GM19438 (cell line): ENCODE data around the gene TNIP1.

ENCODE experiments used
- ATAC-seq: cut with Tn5 transposase; IDR thresholded peaks from one replicate; pipeline ENCODE4 v1.9.1; 2021; ENCODE audit warnings: low read depth; ENCODE audit not compliant: unreplicated experiment

The TNIP1 gene

DNA sequence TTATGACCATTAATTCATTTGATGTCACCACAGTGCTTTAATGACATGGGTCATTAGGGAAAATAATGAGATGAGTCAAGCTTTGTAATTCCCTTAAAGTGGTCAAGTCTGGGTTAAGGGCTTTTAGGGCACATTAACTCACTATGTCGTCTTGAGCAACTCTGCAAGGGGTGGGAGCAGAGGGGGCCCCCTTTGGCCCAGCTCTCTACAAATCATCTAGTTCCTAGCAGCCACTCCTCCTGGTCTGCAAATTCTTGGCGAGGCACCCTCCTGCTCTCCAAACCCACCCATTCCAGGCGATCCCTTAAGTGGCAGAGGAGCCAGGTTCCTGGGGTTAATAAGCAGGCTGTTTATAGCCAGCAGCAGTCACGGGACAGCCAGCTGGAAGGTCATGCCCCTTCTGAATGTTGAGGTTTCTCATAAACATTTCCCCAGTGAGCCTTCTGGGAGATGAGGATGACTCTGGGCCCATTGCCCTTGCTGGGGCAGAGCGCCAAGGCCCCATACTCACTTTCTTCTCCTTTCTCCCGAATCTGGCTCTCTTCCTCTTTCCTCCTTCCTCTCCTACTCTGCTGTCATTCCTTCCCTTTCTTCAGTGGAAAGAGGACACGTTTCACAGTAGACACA lies 74.8 kb downstream of the TNIP1 start:
- no peak for ATAC-seq

DNA sequence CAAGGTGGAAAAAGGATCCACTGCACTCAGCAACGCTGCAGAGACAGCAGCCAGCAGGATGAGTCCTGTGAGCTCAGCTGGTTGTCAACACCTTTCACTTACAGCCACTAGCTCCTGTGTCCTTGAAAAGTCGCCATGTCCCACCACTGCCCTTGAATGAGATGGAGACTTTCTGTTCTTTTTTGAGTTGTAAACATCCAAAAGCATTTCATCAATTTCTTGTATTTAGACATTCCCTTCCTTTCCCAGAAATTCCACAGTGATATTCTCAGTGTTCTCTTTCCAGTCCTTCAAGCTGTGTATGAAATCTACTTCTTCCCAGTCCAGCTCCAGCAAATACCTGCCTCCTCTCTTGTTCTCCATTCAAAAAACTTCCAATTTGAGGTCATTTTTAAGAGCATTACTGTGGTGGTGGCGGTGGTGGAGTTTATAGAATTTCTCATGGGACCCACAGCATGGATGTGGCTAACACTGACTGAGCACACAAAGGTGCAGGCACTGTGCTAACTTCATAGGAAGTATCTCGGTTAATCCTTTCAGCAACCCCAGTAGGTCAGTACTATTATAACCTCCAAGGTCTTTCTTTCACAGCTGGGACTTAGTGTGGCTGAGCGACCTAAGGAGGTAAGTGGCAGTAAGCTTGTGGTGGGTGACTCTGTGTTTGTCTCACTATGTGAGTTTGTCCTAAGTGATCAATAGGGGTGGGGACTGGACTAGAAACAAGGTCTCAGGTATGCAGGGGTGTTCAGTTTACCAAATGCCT lies 75.5 kb downstream of the TNIP1 start:
- ATAC-seq: no peak

DNA sequence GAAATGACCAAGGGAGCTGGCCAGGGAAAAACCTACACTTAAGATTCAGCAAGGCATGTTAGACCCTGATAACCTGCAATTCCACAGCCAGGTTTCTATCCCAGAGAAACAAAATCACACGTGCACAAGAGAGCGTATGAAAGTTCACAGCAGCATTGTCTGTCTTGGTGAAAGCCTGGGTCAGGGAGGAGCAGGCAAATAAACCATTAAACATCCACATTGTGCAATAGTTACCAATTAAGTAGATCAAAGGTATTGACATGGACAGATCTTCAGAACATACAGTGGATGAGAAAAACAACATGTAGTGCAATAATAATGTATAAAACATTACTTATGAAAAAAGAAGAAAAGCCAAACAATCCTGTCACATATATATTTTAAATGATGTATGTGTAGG lies 76.3 kb downstream of the TNIP1 start:
- ATAC-seq: no peak

DNA sequence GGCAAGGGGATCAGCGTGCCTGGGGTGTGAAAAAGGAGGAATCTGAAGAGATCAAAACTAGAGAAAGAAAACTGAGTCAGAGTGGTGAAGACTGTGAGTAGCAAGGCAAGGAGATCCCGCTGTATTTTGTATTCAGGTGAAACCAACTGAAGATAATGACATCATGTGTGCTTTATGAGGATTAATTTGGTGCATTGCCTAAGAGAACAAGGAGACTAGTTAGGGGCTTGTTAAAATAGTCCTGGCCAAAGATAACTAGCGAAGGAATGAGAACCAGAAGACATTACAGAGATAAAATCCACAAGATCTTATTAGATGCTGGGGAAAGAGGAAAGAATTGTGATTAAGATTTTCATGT lies 77.4 kb downstream of the TNIP1 start:
- ATAC-seq: no peak

DNA sequence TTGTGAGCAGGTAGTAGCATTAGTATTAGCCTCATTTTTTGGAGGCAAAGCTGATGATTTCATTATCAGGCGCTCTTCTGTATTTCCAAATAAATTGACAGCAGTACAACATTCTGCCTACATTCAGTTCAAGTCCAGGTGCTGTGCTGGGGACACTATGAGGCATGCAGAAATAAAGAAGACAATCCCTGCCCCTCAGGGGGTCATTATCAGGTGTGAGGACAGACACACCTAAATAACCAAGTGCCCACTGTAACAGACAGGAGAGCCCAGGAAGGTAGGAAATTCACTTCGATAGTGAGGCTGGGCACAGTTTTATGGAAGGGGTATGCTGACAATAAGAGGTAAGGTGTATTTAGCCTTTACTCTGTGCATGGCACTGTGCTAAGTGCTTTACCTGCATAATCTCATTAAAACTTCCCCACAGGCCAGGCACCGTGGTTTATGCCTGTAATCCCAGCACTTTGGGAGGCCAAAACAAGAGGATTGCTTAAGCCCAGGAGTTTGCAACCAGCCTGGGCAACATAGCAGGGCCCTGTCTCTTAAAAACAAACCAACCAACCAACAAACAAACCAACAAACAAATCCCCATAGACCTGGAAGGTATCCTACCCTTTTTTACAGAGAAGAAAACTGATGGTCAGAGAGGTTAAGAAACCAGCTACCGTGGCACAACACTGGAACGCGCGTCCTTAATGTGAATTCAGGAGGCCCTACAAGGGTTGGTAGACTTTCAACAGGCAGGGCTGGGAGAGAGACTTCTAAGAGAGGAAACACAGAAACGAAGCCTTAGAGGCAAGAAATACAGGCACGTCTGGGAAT lies 77.9 kb downstream of the TNIP1 start:
- ATAC-seq: no peak

DNA sequence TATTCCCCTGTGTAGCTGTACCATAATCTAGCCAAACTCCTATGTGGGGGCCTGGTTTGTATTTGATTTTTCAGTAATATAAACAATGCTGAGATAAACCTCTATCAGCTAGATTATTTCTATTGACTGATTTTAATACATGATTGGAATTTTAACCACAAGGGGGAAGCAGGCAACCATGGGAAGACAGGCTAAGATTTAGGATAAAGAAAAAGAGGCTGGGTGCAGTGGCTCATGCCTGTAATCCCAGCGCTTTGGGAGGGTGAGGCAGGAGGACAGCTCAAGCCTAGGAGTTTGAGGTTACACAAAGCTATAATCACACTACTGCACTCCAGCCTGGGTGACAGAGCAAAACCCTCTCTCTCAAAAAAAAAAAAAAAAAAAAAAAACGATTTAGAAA lies 78.6 kb downstream of the TNIP1 start:
- ATAC-seq: no peak

DNA sequence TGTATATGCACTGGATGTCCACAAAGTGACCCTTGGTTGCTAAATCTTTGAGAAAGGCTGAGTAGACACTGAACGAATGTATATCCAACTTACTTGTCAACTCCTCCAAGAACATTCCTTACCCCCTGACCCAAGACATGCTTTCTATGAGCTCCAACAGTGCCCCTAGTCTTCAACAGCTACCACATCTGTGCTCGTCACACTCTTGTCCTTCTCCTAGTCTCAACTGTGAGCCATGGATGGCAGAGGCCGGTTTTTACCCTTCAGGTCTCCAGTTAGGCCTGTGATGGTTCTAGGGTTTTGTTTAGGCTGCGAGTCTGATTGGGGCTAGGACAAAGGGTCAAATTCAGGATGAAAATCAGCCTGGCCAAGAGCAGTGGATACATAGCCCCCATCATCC lies 79.4 kb downstream of the TNIP1 start:
- no peak for ATAC-seq

DNA sequence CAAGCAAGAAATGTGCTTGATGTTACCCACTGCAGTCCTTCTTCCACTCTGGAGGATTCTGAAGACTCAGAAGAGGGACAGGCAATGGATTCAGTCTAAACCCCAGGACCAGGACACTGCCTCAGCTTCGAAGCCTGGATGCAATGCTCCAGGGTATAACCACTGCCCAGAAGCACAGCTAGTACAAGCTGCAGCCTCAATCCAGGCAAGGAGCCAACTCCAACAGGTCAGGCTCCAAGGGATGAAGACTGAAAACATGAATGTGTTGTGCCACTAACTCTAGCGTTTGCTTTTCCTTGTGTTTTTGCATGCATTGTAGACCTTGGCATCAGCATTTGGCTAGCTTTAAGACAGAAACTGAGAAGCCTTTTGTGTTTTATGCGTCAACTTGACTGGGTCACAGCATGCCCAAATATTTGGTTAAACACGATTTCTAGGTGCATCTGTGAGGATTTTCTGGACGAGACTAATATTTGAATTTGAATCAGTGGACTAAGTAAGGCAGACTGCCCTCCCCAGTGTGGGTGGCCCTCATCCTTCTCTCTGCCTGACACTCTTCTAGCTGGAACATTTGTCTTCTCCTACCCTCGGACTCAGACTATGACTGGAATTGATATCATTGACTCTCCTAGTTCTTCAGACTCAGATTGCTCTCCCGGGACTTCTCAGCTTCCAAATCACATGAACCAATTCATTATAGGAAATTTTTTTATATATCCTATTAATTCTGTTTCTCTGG lies 81.0 kb downstream of the TNIP1 start:
- no peak for ATAC-seq

DNA sequence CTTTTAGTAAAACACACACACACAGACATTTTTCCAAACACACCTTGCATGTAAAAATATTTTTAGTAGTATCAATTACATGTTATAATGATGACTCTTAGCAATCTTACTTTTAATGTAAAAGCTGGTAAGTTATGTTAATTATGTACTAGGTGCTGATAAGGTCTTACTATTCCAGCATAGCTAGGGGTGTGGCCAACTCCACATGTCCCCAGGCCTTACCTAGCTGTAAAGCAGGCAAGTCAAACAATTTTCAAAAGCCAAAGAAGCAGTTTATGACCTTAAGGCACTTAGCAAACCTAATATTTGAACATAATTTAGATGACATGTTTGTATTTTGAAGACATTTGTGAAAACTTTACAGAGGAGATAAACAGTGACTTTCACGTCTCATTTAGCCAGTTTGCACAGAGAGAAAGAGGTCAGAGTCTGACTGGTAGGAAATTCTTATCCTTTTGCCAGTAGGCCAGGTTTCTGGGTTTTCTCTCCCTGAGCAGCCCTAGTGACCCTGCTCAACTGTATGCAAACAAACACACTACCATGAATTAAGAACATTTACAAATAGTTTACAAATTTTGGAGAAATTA lies 86.9 kb downstream of the TNIP1 start:
- no peak for ATAC-seq

DNA sequence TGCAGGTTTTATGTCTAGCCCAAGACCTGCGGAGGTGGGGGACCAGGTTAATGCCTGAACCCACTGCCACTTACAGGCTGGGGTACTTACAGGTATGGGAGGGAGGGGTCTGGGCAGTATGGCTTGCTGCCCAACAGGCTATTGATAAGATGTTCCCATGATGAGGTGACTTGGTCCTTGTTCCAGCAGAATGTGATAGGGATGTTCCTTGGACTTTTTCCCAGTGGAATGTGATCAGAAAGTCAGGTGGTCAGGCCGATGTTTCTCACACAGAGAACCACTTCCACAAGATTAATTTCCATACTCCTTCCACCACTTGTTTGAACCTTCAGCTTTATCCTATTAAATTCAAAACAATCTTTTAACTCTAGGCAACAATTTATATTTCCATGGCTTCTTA lies 87.4 kb downstream of the TNIP1 start:
- no peak for ATAC-seq

DNA sequence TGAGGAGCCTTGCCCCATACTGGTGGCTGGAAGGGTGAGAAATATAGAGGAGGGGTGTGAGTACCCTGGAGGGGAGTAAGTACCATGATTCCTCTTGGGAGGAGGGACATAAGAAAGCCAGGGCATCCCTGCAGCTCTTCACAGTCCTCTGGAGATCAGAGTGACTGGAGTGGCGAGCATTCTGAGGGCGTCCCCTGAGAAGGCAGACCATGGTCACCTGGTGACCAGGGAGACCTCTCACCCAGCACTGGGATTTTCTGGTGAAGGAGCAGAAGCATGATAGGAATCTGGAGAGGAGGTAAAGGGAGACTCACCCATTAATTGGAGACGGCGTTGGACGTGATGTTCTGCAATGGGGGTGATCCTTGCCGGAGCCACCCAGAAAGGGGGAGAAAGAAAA lies 88.1 kb downstream of the TNIP1 start:
- ATAC-seq: no peak

DNA sequence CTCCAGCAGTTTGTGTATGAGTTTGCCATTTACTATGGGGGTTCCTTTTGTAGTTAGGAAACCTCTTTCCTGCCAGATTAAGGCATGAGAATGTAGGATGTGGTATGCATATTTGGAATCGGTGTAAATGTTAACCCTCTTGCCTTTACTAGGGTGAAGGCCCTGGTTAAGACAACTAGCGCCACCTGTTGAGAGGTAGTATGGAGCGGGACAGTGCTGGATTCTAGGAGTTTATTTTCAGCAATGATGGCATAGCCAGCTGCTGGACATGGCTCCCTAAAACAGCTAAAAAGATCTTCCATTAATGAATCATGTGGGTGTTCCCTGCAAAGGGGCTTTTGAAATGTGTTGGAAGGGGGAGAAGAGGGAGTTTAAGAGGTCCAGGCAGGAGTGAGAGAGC lies 91.1 kb downstream of the TNIP1 start:
- no peak for ATAC-seq

DNA sequence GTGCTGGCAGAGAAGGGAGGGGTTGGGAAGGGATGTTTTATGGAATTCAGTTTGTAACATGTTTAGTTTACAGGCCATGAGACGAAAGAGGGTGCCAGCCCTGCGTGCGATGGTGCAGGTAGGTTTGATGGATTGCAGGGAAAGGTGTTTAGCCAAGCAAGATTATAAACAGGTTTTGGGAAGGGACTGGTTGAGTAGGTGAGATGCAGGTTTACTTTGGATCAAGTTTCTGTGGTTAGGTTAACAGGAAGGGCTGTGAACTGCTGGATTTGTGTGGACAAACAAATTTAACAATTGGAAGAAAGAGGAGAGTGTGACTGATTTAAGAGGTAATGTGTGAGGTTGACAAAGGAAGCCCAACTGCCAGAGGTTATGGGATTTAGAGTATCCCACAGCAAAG lies 93.1 kb downstream of the TNIP1 start:
- ATAC-seq: no peak
